Endothelial cell of umbilical vein (primary cell): ENCODE data around the gene SMCP. TPM values are rescaled to one million over a fixed set of nuclear protein-coding genes. Genes with fewer than 3 reads are reported as not detected.

Experiments
- BruUV-seq: library from RNA; stranded (reverse); fragments of 400-500 nt; replicated peaks from 2 replicates; lab custom pipeline; 2021; lab: Mats Ljungman, UMichigan
- CTCF ChIA-PET: fragments of 300-600, 350-600 bp; sonication (Branson Sonifier 250); formaldehyde crosslinking; loops from one replicate; lab custom pipeline; 2021; ENCODE audit warnings: antibody characterized with exemption, inconsistent platforms; lab: Charles Lee
- POLR2A ChIA-PET: fragments of 300-600, 350-600 bp; sonication (Branson Sonifier 250); formaldehyde crosslinking; loops from one replicate; lab custom pipeline; 2021; ENCODE audit warnings: antibody characterized with exemption, inconsistent platforms; lab: Charles Lee
- DNase-seq: peaks from one replicate; pipeline ENCODE4 v3.0.0-alpha.2; 2011; ENCODE audit warnings: low read depth, low spot score
- FAIRE-seq: peaks from 2 replicates; lab custom pipeline; 2011; peaks lifted over from hg19 to GRCh38; lab: Jason Lieb, UNC
- H2AFZ ChIP-seq: 2 replicates; pipeline ENCODE4 v1.6.0; 2012; ENCODE audit warnings: low read depth, low read length, control low read depth, inconsistent platforms
- H3K27ac ChIP-seq: 2 replicates; pipeline ENCODE4 v1.5.1; 2011; ENCODE audit warnings: low read depth, mild to moderate bottlenecking, control low read depth, low read length, moderate library complexity; ENCODE audit not compliant: insufficient read depth
- H3K27me3 ChIP-seq, 2 experiments: 2 replicates each; pipeline versions ENCODE4 v1.6.0 to v1.6.1; 2011; ENCODE audit warnings: low read length in 2 of 2, mixed read lengths in 1 of 2; ENCODE audit not compliant: control insufficient read depth in 2 of 2, insufficient read depth in 2 of 2
- H3K36me3 ChIP-seq, 2 experiments: 2 replicates in 1 of 2; 3 replicates in 1 of 2; pipeline ENCODE4 v1.5.1; 2011; ENCODE audit warnings: low read length in 2 of 2, mild to moderate bottlenecking in 1 of 2, moderate library complexity in 1 of 2; ENCODE audit not compliant: control insufficient read depth in 2 of 2, insufficient read depth in 2 of 2; ENCODE audit errors: extremely low read depth in 1 of 2
- H3K4me1 ChIP-seq: 3 replicates; pipeline ENCODE4 v1.5.1; 2011; ENCODE audit warnings: mild to moderate bottlenecking, low read length; ENCODE audit not compliant: control insufficient read depth, insufficient read depth; ENCODE audit errors: extremely low read depth
- H3K4me2 ChIP-seq: 2 replicates; pipeline ENCODE4 v1.6.1; 2011; ENCODE audit warnings: low read length, control low read depth, mixed read lengths; ENCODE audit not compliant: insufficient read depth
- H3K4me3 ChIP-seq, 3 experiments: fragments of 200-600 bp in 1 of 3; sonication (generic), shearing (Covaris generic) in 1 of 3; replicated peaks in 1 of 3; 2 replicates each; pipeline ENCODE4 v1.5.1; 2011 to 2016; ENCODE audit warnings: control low read depth in 3 of 3, low read length in 3 of 3, mild to moderate bottlenecking in 2 of 3, inconsistent platforms in 1 of 3, low read depth in 1 of 3, moderate library complexity in 1 of 3; ENCODE audit not compliant: insufficient read depth in 1 of 3
- H3K79me2 ChIP-seq: 2 replicates; pipeline ENCODE4 v1.6.0; 2012; ENCODE audit warnings: low read length, inconsistent platforms; ENCODE audit not compliant: control insufficient read depth, insufficient read depth
- H3K9ac ChIP-seq: replicated peaks from 2 replicates; pipeline ENCODE3; 2011; ENCODE audit warnings: low read length, control low read depth; ENCODE audit not compliant: insufficient read depth; ENCODE audit errors: extremely low read depth
- H3K9me1 ChIP-seq: replicated peaks from 3 replicates; pipeline ENCODE4 v1.6.0; 2011; ENCODE audit warnings: mild to moderate bottlenecking, low read length; ENCODE audit not compliant: control insufficient read depth, insufficient read depth; ENCODE audit errors: extremely low read depth
- H3K9me3 ChIP-seq: replicated peaks from 2 replicates; pipeline ENCODE4 v1.5.1; 2012; ENCODE audit warnings: low read length, inconsistent platforms; ENCODE audit not compliant: control insufficient read depth, insufficient read depth
- H4K20me1 ChIP-seq: replicated peaks from 2 replicates; pipeline ENCODE3; 2011; ENCODE audit warnings: mild to moderate bottlenecking, low read length; ENCODE audit not compliant: control insufficient read depth, insufficient read depth; ENCODE audit errors: extremely low read depth
- EZH2 ChIP-seq: IDR thresholded peaks from 2 replicates; pipeline ENCODE4 v1.6.1; 2012; ENCODE audit warnings: borderline replicate concordance, low read depth, mild to moderate bottlenecking, moderate library complexity, low read length, inconsistent platforms; ENCODE audit not compliant: severe bottlenecking
- FOS ChIP-seq: IDR thresholded peaks from 2 replicates; pipeline ENCODE4 v1.6.1; 2011; ENCODE audit warnings: mild to moderate bottlenecking, low read length, moderate library complexity, borderline replicate concordance; ENCODE audit not compliant: insufficient read depth
- GATA2 ChIP-seq: IDR thresholded peaks from 2 replicates; pipeline ENCODE4 v1.7.0; 2011; ENCODE audit warnings: low read depth, mild to moderate bottlenecking, moderate library complexity, mixed read lengths, low read length; ENCODE audit not compliant: insufficient read length, insufficient read depth
- JUN ChIP-seq: IDR thresholded peaks from 2 replicates; pipeline ENCODE4 v1.6.1; 2011; ENCODE audit warnings: borderline replicate concordance, low read depth; ENCODE audit not compliant: insufficient read length, insufficient read depth
- MAX ChIP-seq: IDR thresholded peaks from 2 replicates; pipeline ENCODE4 v1.6.1; 2011; ENCODE audit not compliant: insufficient read depth, insufficient read length
- MYC ChIP-seq: IDR thresholded peaks from one replicate; pipeline ENCODE4 v1.6.1; 2011; ENCODE audit warnings: mild to moderate bottlenecking, low read depth, low read length
- POLR2A ChIP-seq: IDR thresholded peaks from 2 replicates; pipeline ENCODE4 v1.6.1; 2012; ENCODE audit warnings: low read depth, mild to moderate bottlenecking, control low read depth, low read length
- POLR2AphosphoS5 ChIP-seq: IDR thresholded peaks from 2 replicates; pipeline ENCODE4 v1.6.1; 2012; ENCODE audit warnings: low read depth, mild to moderate bottlenecking, control low read depth, low read length, moderate library complexity; ENCODE audit not compliant: insufficient read depth
- dilution Hi-C: fragments of 300-500 bp; cut with MboI; formaldehyde crosslinking; loops from one replicate; pipeline ENCODE4 v1.15.0; 2019; ENCODE audit warnings: low sequenced_read_pairs; ENCODE audit not compliant: extremely low pct_ligation_motif_present
- intact Hi-C: fragments of 100-400 bp; cut with micrococcal nuclease; formaldehyde crosslinking; loops from one replicate; pipeline ENCODE4 v1.10.0; 2022
- polyA plus RNA-seq, 4 experiments: library from polyadenylated mRNA; depleted of rRNA in 3 of 4; stranded (reverse) in 3 of 4; unstranded in 1 of 4; fragments of >200 nt; gene quantifications; 2 replicates each; pipeline versions ENCODE4 v1.2.1 to v1.2.3, GENCODE V29; 2011 to 2012; ENCODE audit warnings: missing spikeins in 1 of 4
- total RNA-seq: library from RNA; stranded (reverse); gene quantifications from 2 replicates; pipeline ENCODE4 v1.2.3, GENCODE V29; 2021
- TF ChIP-seq, protein P1 (sequence below), 2 donors: IDR thresholded peaks; 1 replicate in 1 of 2; 2 replicates in 1 of 2; pipeline ENCODE4 v1.5.1; 2011; ENCODE audit warnings: low read length in 2 of 2, mild to moderate bottlenecking in 2 of 2, moderate library complexity in 2 of 2, control low read depth in 1 of 2, inconsistent platforms in 1 of 2, low read depth in 1 of 2; ENCODE audit not compliant: insufficient read depth in 1 of 2; ENCODE audit errors: extremely low read depth in 1 of 2

The SMCP gene
- total and polyA plus RNA-seq, 2 donors (not counting 3 experiments of a cell fraction or from before 2014, with no cell fraction given), result not detected

- Histone ChIP-seq H4K20me1 (no peaks in the 10 kb centered on the region), H3K79me2 (no peaks in the 10 kb centered on the region), H2AFZ (no peak overlapping the region), H3K9ac (no peak overlapping the region), H3K4me2 (no peak overlapping the region), H3K36me3 (no peaks in the 10 kb centered on the region), H3K9me1 (no peaks in the 10 kb centered on the region), H3K4me1 (no peaks in the 10 kb centered on the region), H3K9me3 (no peaks in the 10 kb centered on the region), H3K27ac (no peak overlapping the region), H3K4me3 (no peak overlapping the region), H3K27me3 (no peaks in the 10 kb centered on the region)
- intact Hi-C loops, result no loop called here
- DNase-seq, result no peak
- no peak for FAIRE-seq
- CTCF ChIA-PET, result no interaction called here
- dilution Hi-C loops, result no loop called here
- TF ChIP-seq FOS (no peak), POLR2A (no peak), MAX (no peak), JUN (no peak), GATA2 (no peak), POLR2AphosphoS5 (no peak), MYC (no peak), EZH2 (no peak)
- TF ChIP-seq, protein P1, sequence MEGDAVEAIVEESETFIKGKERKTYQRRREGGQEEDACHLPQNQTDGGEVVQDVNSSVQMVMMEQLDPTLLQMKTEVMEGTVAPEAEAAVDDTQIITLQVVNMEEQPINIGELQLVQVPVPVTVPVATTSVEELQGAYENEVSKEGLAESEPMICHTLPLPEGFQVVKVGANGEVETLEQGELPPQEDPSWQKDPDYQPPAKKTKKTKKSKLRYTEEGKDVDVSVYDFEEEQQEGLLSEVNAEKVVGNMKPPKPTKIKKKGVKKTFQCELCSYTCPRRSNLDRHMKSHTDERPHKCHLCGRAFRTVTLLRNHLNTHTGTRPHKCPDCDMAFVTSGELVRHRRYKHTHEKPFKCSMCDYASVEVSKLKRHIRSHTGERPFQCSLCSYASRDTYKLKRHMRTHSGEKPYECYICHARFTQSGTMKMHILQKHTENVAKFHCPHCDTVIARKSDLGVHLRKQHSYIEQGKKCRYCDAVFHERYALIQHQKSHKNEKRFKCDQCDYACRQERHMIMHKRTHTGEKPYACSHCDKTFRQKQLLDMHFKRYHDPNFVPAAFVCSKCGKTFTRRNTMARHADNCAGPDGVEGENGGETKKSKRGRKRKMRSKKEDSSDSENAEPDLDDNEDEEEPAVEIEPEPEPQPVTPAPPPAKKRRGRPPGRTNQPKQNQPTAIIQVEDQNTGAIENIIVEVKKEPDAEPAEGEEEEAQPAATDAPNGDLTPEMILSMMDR (IDR thresholded peaks at IDR 0.05; ENCODE audit: extremely low read depth in 1 of 2, insufficient read depth in 1 of 2, low read depth in 1 of 2, low read length in 2 of 2), result no peak
- POLR2A ChIA-PET, result no interaction called here
- no TSS peak for BruUV-seq
Observed at GRCh38 chr1:152933196-152933595, 55.1 kb downstream of the SMCP start.

Other genes starting within 250 kb of the SMCP start
- not detected in 2 replicates for gene LCE2D, start 214.9 kb upstream of the SMCP start, total RNA-seq
- gene LCE2D, start 214.9 kb upstream of the SMCP start, polyA plus RNA-seq, result not detected in 2 replicates
- gene LCE2C, start 203.0 kb upstream of the SMCP start, total RNA-seq, result not detected in 2 replicates
- not detected in 2 replicates for gene LCE2C, start 203.0 kb upstream of the SMCP start, polyA plus RNA-seq
- not detected in 2 replicates for gene LCE2B, start 192.2 kb upstream of the SMCP start, total RNA-seq
- gene LCE2B, start 192.2 kb upstream of the SMCP start, polyA plus RNA-seq, result not detected in 2 replicates
- gene LCE2A, start 180.0 kb upstream of the SMCP start, total RNA-seq, result not detected in 2 replicates
- not detected in 2 replicates for gene LCE2A, start 180.0 kb upstream of the SMCP start, polyA plus RNA-seq
- not detected in 2 replicates for gene LCE4A, start 170.2 kb upstream of the SMCP start, total RNA-seq
- gene LCE4A, start 170.2 kb upstream of the SMCP start, polyA plus RNA-seq, result not detected in 2 replicates
- not detected in 2 replicates for gene KPRP, start 120.3 kb upstream of the SMCP start, total RNA-seq
- gene KPRP, start 120.3 kb upstream of the SMCP start, polyA plus RNA-seq, result not detected in 2 replicates
- not detected in 2 replicates for gene LCE1F, start 103.2 kb upstream of the SMCP start, total RNA-seq
- gene LCE1F, start 103.2 kb upstream of the SMCP start, polyA plus RNA-seq, result not detected in 2 replicates
- gene LCE1E, start 92.1 kb upstream of the SMCP start, total RNA-seq, result not detected in 2 replicates
- not detected in 2 replicates for gene LCE1E, start 92.1 kb upstream of the SMCP start, polyA plus RNA-seq
- not detected in 2 replicates for gene LCE1D, start 81.6 kb upstream of the SMCP start, total RNA-seq
- gene LCE1D, start 81.6 kb upstream of the SMCP start, polyA plus RNA-seq, result not detected in 2 replicates
- gene LCE1C, start 71.7 kb upstream of the SMCP start, total RNA-seq, result not detected in 2 replicates
- gene LCE1C, start 71.7 kb upstream of the SMCP start, polyA plus RNA-seq, result not detected in 2 replicates
- gene LCE1B, start 66.4 kb upstream of the SMCP start, total RNA-seq, result not detected in 2 replicates
- not detected in 2 replicates for gene LCE1B, start 66.4 kb upstream of the SMCP start, polyA plus RNA-seq
- not detected in 2 replicates for gene LCE1A, start 50.8 kb upstream of the SMCP start, total RNA-seq
- gene LCE1A, start 50.8 kb upstream of the SMCP start, polyA plus RNA-seq, result not detected in 2 replicates
- not detected in 2 replicates for gene LCE6A, start 35.5 kb upstream of the SMCP start, total RNA-seq
- gene LCE6A, start 35.5 kb upstream of the SMCP start, polyA plus RNA-seq, result not detected in 2 replicates
- not detected in 2 replicates for gene LCE7A, start 18.3 kb upstream of the SMCP start, total RNA-seq
- gene LCE7A, start 18.3 kb upstream of the SMCP start, polyA plus RNA-seq, result not detected in 2 replicates
- gene IVL, start 30.2 kb downstream of the SMCP start, total RNA-seq, result not detected in 2 replicates
- not detected in 2 replicates for gene IVL, start 30.2 kb downstream of the SMCP start, polyA plus RNA-seq
- gene SPRR5, start 68.9 kb downstream of the SMCP start, total RNA-seq, result not detected in 2 replicates
- gene SPRR5, start 68.9 kb downstream of the SMCP start, polyA plus RNA-seq, result not detected in 2 replicates
- gene SPRR4, start 92.3 kb downstream of the SMCP start, total RNA-seq, result not detected in 2 replicates
- not detected in 2 replicates for gene SPRR4, start 92.3 kb downstream of the SMCP start, polyA plus RNA-seq
- not detected in 2 replicates for gene SPRR1A, start 105.8 kb downstream of the SMCP start, total RNA-seq
- not detected in 2 replicates for gene SPRR1A, start 105.8 kb downstream of the SMCP start, polyA plus RNA-seq
- not detected in 2 replicates for gene SPRR3, start 123.4 kb downstream of the SMCP start, total RNA-seq
- not detected in 2 replicates for gene SPRR3, start 123.4 kb downstream of the SMCP start, polyA plus RNA-seq
- gene SPRR1B, start 152.9 kb downstream of the SMCP start, total RNA-seq, result not detected in 2 replicates
- not detected in 2 replicates for gene SPRR1B, start 152.9 kb downstream of the SMCP start, polyA plus RNA-seq
- not detected in 2 replicates for gene SPRR2D, start 162.8 kb downstream of the SMCP start, total RNA-seq
- not detected in 2 replicates for gene SPRR2D, start 162.8 kb downstream of the SMCP start, polyA plus RNA-seq
- gene SPRR2A, start 179.2 kb downstream of the SMCP start, total RNA-seq, result not detected in 2 replicates
- gene SPRR2A, start 179.2 kb downstream of the SMCP start, polyA plus RNA-seq, result not detected in 2 replicates
- not detected in 2 replicates for gene SPRR2B, start 193.3 kb downstream of the SMCP start, total RNA-seq
- not detected in 2 replicates for gene SPRR2B, start 193.3 kb downstream of the SMCP start, polyA plus RNA-seq
- gene SPRR2E, start 216.2 kb downstream of the SMCP start, total RNA-seq, result not detected in 2 replicates
- gene SPRR2E, start 216.2 kb downstream of the SMCP start, polyA plus RNA-seq, result not detected in 2 replicates
- gene SPRR2F, start 235.2 kb downstream of the SMCP start, total RNA-seq, result not detected in 2 replicates
- not detected in 2 replicates for gene SPRR2F, start 235.2 kb downstream of the SMCP start, polyA plus RNA-seq